Upper lobe of right lung (tissue), 1 donor: ENCODE measurements around the gene WNT9B. TPM values are rescaled to one million over a fixed set of nuclear protein-coding genes. Genes with fewer than 3 reads are reported as not detected.
A peak's percentile ranks its signal among the peaks of the same experiment; 100 is the strongest.

Experiments used
- ATAC-seq: fragments of 200-7000 bp; cut with Tn5 transposase; one replicate; pipeline ENCODE4 v1.9.1; 2020; ENCODE audit warnings: mild to moderate bottlenecking, moderate library complexity
- DNase-seq: peaks from one replicate; pipeline ENCODE4 v3.0.0-alpha.2; 2020
- H3K27ac ChIP-seq: fragments of 200-600 bp; one replicate; pipeline ENCODE4 v1.8.0; 2022
- H3K27me3 ChIP-seq: fragments of 200-600 bp; one replicate; pipeline ENCODE4 v1.8.0; 2022; ENCODE audit warnings: mild to moderate bottlenecking
- H3K36me3 ChIP-seq: fragments of 200-600 bp; one replicate; pipeline ENCODE4 v1.8.0; 2022
- H3K4me1 ChIP-seq: fragments of 200-600 bp; one replicate; pipeline ENCODE4 v1.8.0; 2022
- H3K4me3 ChIP-seq: fragments of 200-600 bp; one replicate; pipeline ENCODE4 v1.8.0; 2022; ENCODE audit warnings: mild to moderate bottlenecking
- H3K9me3 ChIP-seq: fragments of 200-600 bp; one replicate; pipeline ENCODE4 v1.8.0; 2022
- intact Hi-C: fragments of 100-400 bp; cut with DNase I; formaldehyde crosslinking; loops from one replicate; pipeline ENCODE4 v1.11.0; 2022
- long read RNA-seq: library from polyadenylated mRNA; unstranded; transcript quantifications from one replicate; pipeline ENCODE4 v2.0.0, GENCODE V29; 2021
- total RNA-seq: library from RNA; stranded (reverse); fragmentation: NEBNext Ultra II Directional; extraction: Animal tissue kit (Norgen Biotek cat#: 25700); gene quantifications from one replicate; pipeline ENCODE4 v1.2.1, GENCODE V29; 2021
- TF ChIP-seq, protein P1 (sequence below): fragments of 200-600 bp; IDR thresholded peaks from one replicate; pipeline ENCODE4 v1.8.0; 2022; ENCODE audit warnings: antibody characterized with exemption
- donor health status: DM: no; HTN: yes; CAD: no; lungs with severe emphysema.

Gene WNT9B, protein sequence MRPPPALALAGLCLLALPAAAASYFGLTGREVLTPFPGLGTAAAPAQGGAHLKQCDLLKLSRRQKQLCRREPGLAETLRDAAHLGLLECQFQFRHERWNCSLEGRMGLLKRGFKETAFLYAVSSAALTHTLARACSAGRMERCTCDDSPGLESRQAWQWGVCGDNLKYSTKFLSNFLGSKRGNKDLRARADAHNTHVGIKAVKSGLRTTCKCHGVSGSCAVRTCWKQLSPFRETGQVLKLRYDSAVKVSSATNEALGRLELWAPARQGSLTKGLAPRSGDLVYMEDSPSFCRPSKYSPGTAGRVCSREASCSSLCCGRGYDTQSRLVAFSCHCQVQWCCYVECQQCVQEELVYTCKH
- total RNA-seq = 2.0 TPM
- long read RNA-seq, partial matches to known transcripts = 1 of 6 reads
- long read RNA-seq, other reads (novel, unspliced or antisense) = 3 of 6 reads

DNA sequence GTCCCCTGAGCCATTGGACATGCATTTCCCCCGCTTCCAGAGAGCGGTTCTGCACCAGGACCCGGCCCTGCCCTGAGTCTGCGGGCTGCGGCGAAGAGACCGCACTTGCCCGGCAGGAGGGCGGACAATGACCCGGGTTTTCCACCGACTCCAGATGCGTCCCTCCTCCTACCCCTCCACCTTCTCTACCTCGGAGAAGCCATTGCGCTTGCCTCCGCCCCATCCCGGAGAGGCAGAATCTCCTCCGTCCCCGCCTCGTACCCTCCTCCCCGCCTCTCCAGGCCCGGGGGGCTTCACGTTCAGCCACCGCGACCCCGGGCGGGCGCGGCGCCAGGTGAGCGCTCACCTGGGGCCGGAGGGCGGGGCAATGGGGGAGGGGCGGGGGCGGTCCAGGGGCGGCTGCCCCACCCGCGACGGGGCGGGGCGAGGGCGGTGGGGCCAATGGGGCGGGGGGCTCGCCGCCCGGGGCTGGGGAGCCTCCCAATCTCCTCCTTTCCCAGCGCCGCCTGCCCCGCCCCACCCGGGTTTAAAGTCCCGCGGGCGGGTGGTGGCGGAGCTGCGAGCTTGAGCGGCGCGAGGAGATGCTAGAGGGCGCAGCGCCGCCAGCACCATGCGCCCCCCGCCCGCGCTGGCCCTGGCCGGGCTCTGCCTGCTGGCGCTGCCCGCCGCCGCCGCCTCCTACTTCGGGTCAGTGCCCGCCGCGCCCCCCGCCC, at the start of gene WNT9B:
Gene WNT9B (plus strand): TSS at position 555 of the 713 bp plus-strand sequence. CDS start 56 bp downstream, at position 611.
- TF ChIP-seq, protein P1, sequence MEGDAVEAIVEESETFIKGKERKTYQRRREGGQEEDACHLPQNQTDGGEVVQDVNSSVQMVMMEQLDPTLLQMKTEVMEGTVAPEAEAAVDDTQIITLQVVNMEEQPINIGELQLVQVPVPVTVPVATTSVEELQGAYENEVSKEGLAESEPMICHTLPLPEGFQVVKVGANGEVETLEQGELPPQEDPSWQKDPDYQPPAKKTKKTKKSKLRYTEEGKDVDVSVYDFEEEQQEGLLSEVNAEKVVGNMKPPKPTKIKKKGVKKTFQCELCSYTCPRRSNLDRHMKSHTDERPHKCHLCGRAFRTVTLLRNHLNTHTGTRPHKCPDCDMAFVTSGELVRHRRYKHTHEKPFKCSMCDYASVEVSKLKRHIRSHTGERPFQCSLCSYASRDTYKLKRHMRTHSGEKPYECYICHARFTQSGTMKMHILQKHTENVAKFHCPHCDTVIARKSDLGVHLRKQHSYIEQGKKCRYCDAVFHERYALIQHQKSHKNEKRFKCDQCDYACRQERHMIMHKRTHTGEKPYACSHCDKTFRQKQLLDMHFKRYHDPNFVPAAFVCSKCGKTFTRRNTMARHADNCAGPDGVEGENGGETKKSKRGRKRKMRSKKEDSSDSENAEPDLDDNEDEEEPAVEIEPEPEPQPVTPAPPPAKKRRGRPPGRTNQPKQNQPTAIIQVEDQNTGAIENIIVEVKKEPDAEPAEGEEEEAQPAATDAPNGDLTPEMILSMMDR = no peak
- Histone ChIP-seq H3K4me3 (peak within 1 kb of the TSS; percentile 44), H3K9me3 (no peaks in the 10 kb centered on the region), H3K36me3 (no peaks in the 10 kb centered on the region), H3K27me3 (peaks cover 32% of the 10 kb centered on the region), H3K27ac (no peak within 1 kb of the TSS), H3K4me1 (peaks cover 6% of the 10 kb centered on the region)
- intact Hi-C loops = no loop called here
- DNase-seq (no peak), ATAC-seq (peak; percentile 49)

DNA sequence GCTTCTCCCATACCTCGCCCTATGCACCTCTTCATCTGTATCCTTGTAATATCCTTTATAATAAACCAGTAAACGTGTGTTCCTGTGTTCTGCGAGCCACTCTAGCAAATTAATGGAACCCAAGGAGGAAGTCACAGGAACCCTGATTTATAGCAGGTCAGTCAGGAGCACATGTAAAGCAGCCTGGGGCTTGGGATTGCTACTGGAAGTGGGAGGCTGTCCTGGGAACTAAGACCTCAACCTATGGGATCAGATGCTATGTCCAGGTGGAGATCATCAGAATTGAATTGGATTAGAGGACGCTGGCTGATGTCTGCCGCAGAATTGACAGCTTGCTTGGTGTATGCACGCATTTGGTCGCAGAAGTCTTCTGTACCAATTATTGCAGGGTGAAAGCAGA, 48.6 kb upstream of the WNT9B start:
- DNase-seq (no peak), ATAC-seq (no peak)
- H3K27me3 ChIP-seq = no peaks in the 10 kb centered on the region
- no peaks in the 10 kb centered on the region for H3K36me3 ChIP-seq
- H3K4me1 ChIP-seq = no peaks in the 10 kb centered on the region
- no peak overlapping the region for H3K4me3 ChIP-seq
- TF ChIP-seq, protein P1 = no peak
- H3K9me3 ChIP-seq = no peaks in the 10 kb centered on the region
- no peak overlapping the region for H3K27ac ChIP-seq
- intact Hi-C loops = no loop called here

DNA sequence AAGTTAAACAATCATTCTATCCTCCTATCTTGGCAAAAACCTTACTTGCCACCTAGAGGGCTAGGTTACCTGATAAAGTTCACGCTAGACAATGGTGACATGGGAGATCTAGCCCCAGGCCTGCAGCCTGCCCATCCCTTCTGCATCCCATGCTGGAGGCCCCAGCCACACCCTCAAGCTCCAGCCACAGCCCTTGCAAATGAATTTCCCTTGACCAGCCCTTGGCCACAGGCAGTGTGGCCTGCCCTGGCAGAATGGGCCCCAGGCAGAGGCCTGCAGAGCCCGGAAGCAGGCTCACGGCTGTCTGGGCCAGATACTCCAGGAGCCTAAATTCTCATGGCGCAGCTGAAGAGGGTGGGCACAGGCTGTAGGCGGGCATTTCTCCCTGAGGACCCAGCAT, 47.8 kb upstream of the WNT9B start:
- DNase-seq = no peak
- intact Hi-C loops = no loop called here
- no peaks in the 10 kb centered on the region for H3K9me3 ChIP-seq
- no peaks in the 10 kb centered on the region for H3K36me3 ChIP-seq
- no peak for ATAC-seq
- H3K27ac ChIP-seq = no peak overlapping the region
- H3K27me3 ChIP-seq = no peaks in the 10 kb centered on the region
- H3K4me3 ChIP-seq = no peak overlapping the region
- TF ChIP-seq, protein P1 = no peak
- no peaks in the 10 kb centered on the region for H3K4me1 ChIP-seq

DNA sequence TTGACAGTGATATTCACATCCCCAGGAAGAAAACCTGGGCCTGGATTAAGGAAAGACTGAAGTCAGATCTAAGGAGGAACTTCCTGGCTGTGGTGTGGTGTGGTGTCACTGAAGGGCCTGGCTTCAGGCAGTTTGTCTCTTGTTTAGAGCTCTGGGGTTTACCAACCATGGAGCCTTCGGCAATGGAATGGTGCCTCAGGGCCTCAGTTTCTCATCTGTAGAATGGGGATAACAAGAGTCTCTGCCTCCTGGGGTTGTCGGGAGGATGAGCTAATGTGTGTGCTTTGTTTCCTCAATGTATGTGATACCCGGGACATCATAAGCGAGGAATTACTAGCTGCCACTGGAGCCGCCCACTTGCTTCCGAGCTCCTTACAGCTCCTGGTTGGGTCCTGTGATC, 45.6 kb upstream of the WNT9B start:
- H3K36me3 ChIP-seq = no peaks in the 10 kb centered on the region
- ATAC-seq = no peak
- TF ChIP-seq, protein P1 = no peak
- intact Hi-C loops = no loop called here
- H3K4me1 ChIP-seq = no peaks in the 10 kb centered on the region
- no peaks in the 10 kb centered on the region for H3K9me3 ChIP-seq
- H3K27ac ChIP-seq = no peak overlapping the region
- no peak for DNase-seq
- H3K27me3 ChIP-seq = no peaks in the 10 kb centered on the region
- H3K4me3 ChIP-seq = no peak overlapping the region

DNA sequence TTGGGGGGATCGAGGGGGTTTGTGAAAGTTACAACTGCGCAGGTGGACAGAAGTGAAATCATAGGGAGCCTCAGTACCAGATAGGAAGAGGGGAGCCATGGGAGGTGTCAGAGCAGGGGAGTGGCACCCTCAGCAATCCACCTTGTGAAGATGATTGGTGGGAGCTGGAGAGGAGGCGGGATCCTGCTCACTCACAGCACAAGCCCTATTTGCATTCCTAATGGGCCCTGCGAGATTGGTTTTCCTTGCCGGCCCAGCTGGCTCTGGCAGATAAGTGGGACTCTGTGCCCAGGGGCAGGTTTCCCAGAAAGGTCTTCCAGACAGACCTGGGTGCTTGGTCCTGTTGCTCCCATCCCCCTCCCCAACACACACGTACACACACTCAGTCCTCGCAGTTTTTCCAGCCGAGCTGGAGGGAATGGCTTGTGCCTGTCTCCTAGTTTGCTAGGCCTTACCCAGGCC, 42.2 kb upstream of the WNT9B start:
- intact Hi-C loops = no loop called here
- DNase-seq = no peak
- ATAC-seq = peak; percentile 40
- no peak overlapping the region for H3K27ac ChIP-seq
- H3K4me3 ChIP-seq = no peak overlapping the region
- H3K9me3 ChIP-seq = no peaks in the 10 kb centered on the region
- TF ChIP-seq, protein P1 = no peak
- H3K27me3 ChIP-seq = peaks cover 10% of the 10 kb centered on the region
- no peaks in the 10 kb centered on the region for H3K4me1 ChIP-seq
- H3K36me3 ChIP-seq = no peaks in the 10 kb centered on the region
